IPS-NIHi11 (cell line): ENCODE data around the gene RFPL2.
A peak's percentile ranks its signal among the peaks of the same experiment; 100 is the strongest.
"Not testable (repeated sequence)": the region's sequence is repeated elsewhere in the genome, so short reads cannot be mapped to it uniquely, and the experiment has no call there.

ENCODE experiments used
- DNase-seq: peaks from one replicate; pipeline ENCODE4 v3.0.0; 2012; ENCODE audit warnings: mixed read lengths, low spot score

RFPL2 gene

DNA sequence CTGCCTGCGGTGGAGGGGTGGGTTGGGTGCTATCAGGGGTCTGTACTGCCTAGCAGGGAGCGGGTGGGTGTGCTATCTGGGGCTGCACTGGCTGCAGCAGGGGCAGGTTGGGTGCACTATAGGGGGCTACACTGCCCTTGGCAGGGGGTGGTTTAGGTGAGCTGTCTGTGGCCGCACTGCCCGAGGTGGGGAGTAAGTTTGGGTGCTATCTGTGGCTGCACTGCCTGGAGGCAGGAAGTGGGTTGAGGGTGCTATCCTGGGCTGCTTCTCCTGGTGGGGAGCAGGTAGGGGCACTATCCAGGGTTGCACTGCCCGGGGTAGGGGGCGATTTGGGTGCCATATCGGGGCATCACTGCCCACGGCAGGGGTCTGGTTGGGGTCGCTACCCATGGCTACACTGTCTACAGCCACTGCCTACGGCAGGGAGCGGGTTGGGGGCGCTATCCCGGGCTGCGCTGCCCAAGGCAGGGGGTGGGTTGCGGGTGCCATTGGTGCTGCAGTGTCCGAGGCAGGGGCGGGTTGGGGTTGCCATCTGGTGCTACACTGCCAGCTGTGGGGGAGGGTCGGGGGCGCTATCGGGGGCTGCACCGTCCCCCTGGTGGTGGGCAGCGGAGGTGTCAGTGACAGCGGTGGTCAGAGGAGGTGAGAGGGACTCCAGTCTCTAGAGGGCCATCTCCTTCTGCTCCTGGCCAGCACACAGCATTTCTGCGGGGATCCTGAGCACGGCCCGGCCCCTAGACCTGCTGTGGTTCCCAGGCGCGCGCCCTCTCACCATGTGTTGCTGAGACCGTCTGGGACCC lies 1.3 kb upstream of the RFPL2 start:
- peak; percentile 69 for DNase-seq

DNA sequence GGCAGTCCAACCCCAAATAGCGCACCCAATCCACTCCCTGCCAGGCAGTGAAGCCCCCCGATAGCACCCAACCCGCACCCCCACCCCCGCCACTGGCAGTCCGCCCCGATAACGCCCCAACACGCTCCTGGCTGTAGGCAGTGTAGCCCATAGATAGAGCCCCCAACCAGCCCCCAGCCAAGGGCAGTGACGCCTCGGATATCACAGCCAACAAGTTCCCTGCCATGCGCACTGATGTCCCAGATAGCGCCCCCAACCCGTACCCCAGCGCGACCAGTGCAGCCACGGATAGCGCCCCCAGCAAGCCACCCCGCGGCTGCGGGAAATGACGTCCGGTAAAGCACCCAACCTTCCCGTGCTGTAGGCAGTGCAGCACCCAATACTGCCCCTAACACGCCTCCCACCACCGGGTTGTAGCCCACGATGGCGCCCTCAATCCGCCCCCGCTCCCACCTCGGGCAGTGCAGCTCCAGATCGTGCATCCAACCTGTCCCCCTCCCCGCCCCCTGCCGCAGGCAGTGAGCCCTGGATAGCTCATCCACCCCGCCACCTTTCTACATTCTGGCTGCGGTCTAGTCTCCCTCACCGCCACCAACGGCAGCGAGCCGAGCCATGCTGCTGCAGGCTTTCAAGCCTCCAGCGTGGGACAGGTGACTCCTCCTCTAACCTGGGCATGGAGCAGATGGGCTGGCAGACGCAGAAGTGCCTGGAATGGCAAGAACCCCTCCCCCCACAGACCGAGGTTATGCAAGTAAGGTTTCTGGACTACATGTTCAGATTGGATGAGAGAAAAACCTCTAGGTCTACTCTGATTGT lies 625 bp downstream of the RFPL2 start:
- DNase-seq = peak; percentile 61

DNA sequence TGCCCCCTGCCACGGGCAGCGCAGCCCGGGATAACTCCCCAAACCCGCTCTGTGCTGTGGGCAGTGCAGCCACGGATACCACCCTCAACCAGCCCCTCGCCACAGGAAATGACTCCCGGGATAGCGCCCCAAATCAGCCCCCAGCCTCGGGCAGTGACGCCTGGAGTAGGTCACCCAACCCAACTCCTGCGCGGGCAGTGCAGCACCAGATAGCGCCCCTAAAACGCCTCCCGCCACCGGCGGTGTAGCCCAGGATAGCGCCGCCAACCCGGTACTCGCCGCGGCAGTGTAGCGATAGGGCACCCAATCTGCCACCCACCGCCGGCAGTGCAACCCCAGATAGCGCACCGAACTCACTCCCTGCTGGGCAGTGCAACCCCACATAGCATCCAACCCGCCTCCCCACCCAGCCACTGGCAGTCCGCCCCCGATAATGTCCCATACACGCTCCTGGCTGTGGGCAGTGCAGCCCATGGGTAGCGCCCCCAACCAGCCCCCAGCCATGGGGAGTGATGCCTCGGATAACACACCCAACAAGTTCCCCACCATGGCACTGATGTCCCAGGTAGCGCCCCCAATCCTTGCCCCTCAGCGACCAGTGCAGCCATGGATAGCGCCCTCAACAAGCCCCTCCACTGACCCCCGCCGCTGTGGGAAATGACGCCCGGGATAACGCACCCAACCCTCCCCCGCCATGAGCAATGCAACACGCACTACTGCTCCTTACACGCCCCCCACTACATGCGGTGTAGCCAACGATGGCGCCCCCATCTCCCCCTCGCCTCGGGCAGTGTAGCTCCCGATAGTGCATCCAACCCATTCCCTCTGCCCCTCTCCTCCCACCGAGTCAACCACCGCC lies 1.5 kb downstream of the RFPL2 start:
- no peak for DNase-seq

DNA sequence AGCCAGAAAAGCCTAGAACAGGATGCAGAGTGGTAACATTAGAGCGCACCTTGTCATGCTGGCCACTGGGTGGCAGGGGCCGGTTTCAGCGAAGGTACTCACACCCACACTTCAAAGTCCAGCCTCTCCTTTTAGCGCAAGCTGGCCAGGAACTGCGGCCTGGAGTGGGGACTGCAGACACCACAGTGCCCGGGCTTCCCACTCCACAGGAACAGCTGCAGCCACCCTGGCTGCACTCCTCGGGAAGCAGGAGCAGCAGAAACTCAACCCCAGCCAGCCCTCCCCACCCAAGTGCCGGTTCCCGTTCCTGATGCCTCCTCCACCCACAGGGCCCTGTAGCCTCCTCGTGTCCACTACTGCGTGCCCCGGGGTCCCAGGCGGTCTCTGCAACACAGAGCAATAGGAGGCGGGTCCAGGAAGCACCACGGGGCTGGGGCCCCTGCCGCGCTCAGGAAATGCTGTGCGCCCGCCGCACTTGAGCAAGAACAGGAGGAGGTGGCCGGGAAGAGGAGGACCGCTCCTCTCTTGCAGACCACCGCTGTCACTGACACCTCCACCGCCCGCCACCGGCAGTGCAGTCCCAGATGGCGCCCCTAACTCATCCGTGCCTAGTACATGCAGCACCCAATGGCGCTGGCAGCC lies 2.2 kb downstream of the RFPL2 start:
- DNase-seq = peak; percentile 78

DNA sequence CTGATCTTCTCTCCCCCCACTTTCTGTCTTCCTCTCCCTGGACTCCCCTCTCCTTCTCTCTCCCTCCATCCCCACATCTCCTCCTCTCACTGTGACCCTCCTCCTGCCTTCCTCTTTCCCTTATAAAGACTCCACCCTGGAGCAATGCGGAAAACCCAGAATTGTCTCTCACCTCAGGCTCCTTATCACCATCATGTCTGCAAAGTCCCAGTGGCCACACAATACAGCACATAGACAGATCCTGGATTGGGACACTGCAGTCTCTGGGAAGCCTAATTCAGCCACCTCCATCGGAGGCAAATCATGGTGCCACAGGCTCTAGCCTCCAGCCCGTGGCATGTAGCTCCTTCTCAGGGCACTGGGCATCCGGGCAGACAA lies 2.7 kb downstream of the RFPL2 start:
- DNase-seq = no peak

DNA sequence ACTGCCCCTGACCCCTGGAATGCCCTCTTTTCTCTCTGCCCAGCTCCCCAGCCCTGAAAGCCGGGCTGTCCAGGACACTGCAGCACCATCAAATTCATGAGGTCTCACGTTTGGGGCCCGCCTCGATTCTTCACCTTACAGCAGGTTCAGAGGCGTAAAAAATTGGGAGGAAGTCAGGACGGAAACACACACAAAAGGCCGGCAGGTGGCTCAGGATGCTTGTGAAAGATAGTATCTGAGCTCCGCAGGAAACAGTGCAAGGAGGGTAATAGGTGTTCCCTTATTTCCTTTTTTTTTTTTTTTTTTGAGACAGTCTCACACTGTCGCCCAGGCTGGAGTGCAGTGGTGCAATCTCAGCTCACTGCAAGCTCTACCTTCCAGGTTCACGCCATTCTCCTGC lies 4.1 kb downstream of the RFPL2 start:
- no peak for DNase-seq

DNA sequence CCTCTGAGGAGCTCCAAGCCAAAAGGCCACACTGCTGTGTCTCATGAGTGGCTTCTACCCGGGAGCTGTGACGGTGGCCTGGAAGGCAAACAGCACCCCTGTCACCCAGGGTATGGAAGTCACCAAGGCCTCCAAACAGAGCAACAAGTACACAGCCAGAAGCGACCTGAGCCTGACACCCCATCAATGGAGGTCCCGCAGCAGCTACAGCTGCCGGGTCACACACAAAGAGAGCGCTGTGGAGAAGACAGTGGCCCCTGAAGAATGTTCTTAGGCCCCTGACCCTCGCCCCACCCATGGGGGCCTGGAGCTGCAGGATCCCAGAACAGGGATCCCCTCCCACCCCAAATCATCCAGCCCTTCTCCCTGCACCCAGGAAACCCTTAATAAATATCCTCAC lies 4.9 kb downstream of the RFPL2 start:
- no peak for DNase-seq

DNA sequence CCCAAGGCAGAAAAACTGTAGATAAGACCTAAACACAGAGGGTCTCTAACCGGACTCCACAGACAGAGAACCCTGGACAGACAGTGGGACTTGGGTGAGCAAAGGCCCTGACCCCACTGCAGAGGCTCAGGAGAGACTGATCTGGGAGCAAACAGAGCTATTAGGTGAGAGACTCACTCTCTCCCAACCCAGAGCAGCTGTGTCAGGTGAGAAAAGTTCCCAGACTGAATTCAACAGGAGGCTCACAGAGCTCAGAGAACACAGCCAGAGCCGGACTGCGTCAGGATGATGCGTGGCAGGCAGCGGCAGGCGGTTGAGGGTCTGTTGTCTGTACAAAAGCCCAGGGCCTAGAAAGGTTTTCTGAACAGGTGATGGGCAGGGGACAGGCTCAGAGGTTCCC lies 5.5 kb downstream of the RFPL2 start:
- no peak for DNase-seq

DNA sequence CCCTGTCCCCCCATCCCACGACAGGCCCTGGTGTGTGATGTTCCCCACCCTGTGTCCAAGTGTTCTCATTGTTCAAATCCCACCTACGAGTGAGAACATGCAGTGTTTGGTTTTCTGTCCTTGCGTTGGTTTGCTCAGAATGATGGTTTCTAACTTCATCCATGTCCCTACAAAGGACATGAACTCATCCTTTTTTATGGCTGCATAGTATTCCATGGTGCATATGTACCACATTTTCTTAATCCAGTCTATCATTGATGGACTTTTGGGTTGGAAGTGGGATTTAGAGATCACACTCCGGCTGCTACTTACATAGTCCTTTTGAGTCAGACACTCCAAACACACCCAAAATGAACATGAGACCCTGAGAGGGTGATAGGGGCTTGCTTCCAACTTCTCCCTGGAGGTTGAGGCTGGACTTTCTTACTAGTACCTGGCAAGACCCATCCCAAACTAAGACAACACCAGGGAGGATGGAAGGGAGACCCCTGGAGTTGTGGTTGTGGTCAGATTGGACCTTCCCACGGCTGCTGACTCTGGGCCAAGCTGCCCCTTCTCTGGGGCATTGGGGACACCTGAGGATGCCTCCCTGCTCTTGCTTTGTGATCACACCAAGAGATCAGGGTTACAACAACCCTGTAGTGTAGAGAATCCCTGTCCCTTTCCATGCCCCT lies 7.2 kb downstream of the RFPL2 start:
- DNase-seq = not testable (repeated sequence)

DNA sequence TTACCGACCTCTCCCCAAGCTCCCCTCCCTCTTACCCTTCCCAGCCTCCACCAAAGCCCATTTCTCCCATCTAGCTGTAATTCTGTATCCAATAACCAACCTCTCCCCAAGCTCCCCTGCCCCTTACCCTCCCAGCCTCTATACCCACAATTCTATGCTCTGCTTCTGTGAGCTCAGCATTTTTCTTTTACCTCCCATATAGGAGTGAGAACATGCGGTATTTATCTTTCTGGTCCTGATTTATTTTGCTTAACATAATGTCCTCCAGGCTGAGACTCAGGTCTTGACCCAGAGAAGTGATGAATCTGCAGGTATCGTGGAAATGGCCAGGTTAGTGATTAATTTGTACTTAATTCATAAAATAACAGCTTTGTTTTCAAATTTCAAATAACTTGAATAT lies 9.0 kb downstream of the RFPL2 start:
- DNase-seq = not testable (repeated sequence)

DNA sequence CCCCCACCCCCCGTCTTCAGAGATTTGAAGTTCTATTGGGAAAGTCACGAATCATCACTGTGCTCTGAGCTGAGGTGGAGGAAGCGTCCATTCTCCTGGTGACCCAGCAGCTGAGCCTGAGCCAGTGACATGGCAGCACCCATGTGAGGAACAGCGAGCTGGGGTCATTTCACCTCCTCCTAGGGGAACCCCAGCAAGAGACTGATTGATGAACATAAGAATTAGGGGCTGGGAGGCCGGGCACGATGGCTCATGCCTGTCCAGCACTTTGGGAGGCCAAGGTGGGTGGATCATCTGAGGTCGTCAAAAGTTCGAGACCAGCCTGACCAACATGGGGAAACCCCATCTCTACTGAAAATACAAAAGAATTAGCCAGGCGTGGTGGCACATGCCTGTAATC lies 11.5 kb downstream of the RFPL2 start:
- not testable (repeated sequence) for DNase-seq

DNA sequence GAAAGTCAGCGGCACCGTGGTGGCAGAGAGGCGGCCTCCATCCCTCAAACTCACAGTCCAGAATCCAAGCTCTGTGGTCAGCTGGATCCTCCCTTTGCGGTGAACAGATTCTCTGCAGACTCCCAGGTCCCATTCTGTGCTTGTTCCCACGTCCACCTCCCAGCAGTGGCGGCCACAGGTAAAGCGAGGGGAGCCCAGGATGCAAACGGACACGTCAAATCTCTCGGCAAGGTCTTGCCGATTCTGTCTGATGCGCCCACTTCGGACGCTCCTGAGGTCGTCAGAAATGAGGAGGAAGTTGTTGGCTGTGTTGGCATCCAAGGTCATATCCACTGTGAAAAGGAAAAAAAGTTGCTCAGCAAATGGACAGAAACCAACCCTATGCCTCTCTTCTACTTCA lies 13.9 kb downstream of the RFPL2 start:
- DNase-seq = not testable (repeated sequence)

DNA sequence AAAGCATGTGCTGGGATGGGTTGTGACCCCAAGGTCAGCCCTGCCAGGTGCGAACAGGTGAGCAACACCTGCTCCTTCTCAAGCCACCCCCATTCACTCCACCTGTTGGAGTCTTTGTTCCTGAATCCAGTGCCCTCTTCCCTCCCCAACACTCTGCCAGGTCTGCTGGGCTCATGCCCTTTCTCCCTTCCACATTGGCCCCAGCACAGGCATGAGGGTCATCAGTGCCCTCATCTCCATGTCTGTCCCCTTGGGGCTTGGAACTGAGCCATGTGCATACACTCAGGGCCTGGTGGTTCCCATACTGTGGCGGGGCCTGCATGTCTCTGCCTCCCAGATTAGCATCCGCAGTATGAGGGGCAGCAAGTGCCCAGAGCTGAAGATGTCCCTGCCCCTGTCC lies 19.1 kb downstream of the RFPL2 start:
- DNase-seq = no peak

DNA sequence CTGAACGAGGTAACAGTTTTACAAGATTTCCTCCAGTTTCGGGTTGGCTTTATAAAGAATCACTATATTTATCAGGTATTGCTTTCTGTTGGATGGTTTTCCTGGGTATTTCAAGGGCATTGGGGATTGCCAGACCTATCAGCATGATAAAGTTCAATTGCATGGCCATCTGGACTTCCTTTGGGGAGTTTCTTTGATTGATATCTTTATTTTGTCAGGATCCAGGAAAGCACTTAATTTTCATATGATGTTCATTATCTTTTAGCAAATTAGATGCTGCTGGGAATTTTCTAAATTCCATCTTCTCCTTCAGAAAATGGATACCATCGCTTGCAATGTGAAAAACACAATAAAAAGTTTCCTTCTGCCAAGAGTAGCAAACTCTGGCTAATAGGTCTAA lies 21.2 kb downstream of the RFPL2 start:
- no peak for DNase-seq

DNA sequence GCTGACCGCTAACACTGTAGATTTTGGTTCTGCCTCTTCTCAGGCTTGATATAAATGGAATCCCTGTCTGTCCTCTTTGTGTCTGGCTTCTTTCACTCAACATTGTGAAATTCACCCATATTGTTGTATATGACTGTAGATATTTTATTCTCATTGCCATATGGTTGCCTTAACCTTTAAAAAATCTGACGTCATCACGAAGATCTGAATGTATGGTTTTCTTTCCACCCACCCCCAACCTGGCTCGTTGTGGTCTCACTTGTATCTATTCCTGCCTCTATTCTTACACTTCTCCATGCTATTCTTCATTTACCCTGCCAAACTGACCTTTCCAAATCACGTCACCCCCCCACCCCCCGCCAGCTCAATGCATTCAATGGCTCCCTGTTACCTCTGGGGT lies 23.8 kb downstream of the RFPL2 start:
- DNase-seq = no peak

DNA sequence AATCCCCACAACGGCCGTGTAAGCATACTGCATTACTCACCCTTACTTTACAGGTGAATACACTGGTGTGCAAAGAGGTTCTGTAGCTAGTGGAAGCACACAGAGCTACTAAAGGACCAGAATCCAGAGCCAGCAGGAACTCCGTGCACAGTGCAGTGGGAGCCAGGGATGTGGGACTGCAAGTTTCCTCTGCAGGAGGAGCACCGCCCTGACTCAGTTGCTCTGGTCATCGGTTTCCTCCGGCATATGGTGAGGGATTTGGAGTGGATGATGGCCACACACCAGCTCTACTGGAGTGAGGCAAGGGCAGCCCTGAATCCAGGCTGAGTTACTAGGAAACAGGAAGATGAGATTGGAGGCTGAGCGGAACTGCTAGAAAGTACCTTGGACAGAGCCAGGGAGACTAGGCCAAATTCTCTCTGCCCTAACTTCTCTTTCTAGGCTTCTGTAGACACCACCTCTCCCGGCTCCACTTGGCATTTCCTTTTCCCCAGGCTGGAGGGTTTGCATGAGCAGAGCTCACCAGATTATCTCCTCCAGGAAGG lies 27.6 kb downstream of the RFPL2 start:
- DNase-seq = no peak

DNA sequence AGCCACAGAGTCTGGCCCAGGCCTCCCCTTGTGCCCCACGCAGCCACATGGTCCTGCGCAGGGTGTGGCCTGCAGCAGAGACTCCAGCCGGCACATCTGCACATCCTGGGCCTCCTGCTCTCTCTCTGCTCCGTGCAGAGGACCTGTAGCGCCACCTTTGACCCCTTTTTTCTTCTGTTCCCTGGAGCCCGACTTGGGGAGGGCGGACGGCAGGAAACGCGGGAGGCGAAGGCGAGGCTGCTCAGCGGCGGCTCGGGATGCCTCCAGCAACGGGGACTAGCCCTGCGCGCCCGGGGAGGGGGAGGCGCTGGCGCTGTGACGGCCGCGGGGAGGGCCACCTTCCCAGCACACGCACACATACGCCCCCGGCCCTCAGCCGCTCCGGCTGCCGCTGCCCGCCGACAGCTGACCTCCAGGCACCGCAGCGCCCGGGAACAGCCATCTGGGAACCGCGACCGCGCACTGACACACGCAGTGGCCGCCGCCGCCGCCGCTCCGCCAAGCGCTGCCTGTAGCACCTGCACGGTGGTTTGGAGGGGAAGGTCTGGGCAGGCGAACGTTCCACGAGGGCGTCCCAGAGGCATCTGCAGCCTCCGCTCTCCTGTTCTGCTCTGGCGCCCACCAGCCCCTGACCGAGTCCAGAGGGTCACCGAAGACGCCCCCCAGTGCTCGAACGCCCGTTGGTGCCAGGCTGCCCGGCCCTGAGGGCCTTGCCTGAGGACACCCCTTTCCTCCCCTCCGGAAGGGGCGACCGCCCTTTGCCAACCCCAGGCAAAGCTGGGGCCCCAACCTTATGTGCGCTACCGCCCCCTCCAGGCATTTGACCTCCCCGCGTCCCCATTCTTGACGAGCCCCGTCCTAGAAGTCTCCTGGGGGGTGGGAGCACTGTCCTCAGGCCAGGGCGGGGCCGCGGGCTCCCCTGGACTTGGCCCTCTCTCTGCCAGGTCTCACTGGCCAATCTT lies 28.9 kb downstream of the RFPL2 start:
- DNase-seq = peak; percentile 48

DNA sequence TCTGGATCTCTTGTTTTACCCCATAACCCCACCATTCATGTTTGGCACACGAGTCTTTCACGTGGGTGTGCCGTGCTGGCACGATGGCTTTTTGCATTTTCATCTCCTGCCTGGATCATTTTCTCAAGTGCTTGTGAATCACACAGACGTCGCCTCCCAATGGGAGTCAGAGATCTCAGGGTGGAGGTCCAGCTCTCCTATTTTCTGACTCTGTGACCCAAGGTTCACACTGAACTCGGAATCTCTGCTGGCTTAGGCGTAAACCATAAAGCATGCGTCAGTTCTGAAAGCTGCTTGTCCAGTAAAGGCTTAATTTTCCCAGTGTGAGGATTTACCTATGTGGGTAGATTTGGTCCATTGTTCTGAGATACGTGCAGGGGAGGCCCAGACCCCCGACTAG lies 29.8 kb downstream of the RFPL2 start:
- DNase-seq = no peak

DNA sequence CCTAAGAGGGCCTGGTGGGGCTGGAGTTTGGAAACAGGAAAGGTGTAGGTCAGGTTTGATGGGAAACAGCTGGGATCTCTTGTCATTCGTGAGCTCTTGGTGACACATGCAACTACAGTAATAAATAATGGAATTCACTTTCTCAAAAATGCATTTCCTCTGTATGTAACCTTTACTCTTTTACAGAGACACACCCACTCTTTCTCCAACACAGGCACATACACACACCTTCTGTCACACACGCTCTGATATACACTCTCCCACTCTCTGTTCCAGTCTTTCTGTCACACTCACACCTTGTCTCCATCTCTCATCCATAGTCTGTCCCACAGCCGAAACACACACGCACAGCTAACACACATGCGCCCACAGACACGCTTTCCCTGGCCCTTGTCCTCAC lies 39.2 kb downstream of the RFPL2 start:
- no peak for DNase-seq
